ENCODE measurements around the gene WARS2. TPM values are rescaled to one million over a fixed set of nuclear protein-coding genes. Genes with fewer than 3 reads are reported as not detected.

WARS2 gene
- polyA plus RNA-seq, 4 donors: 20.4 to 23.2 (median 21.3) TPM

DNA sequence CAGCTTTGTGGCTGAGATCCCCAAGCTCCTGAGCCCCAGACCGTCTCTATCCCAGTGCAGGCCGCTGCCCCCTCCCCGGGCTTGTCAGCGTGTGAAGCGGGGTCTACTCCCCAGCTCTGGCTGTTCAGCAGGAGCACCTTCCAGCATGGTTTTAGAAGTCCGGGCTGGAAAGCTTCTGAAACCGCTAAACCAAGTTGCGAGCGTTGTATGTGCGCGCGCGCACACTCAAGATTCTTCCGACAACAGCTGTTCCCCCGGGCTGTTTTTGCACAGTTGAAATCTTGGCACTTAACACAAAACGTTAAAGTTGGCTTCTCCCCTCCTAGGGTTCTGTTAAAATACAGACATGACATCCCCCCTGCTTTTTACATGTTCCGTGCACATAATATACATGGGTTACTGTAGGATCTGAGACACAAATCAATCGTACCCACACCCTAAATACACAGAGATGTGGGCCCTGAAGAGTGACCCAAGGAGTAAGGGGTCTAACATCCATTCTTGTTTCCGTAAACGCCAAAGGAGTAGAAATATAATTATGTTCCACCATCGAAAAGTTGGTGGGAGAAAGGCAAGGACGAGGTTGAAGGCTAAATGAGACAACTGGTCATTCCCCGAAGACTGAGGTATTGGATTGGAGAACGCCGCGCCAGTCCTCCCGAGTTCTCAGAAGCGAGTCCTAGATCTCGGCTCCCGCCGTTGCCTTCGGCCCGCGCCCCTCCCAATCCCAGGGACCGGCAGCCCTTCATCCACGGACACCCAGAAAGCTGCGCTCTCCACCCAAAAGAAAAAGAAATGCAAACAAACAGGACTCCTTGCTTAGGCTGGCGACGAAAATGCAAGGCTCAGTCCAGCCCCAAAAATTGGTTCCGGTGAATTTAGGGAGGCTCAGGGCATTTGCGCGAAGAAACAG lies 153.6 kb downstream of the WARS2 start:
- no peak for DNase-seq (ENCODE audit: low read depth in 4 of 4, low spot score in 3 of 4)

- no peak for DNase-seq (ENCODE audit: low read depth in 4 of 4, low spot score in 3 of 4)
These were observed 154.6 kb downstream of the WARS2 start for GRCh38 chr1:118985640-118986554.

GRCh38 chr1:118984722-118985639 lies 155.5 kb downstream of the WARS2 start:
- DNase-seq (ENCODE audit: low read depth in 4 of 4, low spot score in 3 of 4): no peak

GRCh38 chr1:118984086-118984721 lies 156.2 kb downstream of the WARS2 start:
- no peak for DNase-seq (ENCODE audit: low read depth in 4 of 4, low spot score in 3 of 4)

- no peak for DNase-seq (ENCODE audit: low read depth in 4 of 4, low spot score in 3 of 4)
These were observed 156.9 kb downstream of the WARS2 start for GRCh38 chr1:118983558-118984041.

DNA sequence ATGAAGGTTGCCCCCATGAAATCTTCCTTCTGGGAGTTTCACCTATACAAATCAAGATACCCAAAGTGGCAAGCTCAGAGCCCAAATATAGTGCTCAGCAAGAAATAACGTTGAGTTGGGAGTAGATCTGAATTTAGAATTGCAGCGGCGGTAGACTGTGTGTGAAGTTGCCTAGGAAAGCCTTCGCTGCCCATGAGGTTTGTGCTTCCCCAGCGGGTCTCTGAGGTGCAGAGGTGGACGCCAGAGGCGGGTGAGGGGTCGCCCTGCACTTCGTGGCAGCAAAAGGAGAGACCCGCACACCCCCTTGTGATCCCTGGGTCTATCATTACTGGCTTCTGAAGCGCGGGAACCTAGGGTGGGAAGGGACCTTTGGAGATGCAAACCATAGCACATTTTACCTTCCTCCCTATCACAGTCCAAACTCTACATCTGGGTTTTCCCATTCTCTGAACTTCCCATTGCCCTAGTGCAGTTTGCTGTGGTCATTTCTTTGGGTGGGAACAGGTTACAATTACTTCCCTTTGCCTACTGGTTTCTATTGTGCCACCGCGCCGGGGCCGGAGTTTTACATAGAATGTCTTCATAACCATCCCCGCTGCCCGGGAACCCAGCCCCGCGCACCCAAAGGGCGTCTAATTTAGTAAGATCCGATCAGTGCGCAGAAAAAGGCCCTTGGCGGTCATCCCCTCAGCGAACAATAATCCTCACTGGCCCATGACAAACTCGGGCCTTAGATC lies 157.5 kb downstream of the WARS2 start:
- DNase-seq (ENCODE audit: low read depth in 4 of 4, low spot score in 3 of 4): no peak

GRCh38 chr1:118982266-118982665 lies 158.2 kb downstream of the WARS2 start:
- no peak for DNase-seq (ENCODE audit: low read depth in 4 of 4, low spot score in 3 of 4)

- no peak for DNase-seq (ENCODE audit: low read depth in 4 of 4, low spot score in 3 of 4)
These were observed 159.0 kb downstream of the WARS2 start for GRCh38 chr1:118981436-118981835.

Other genes starting within 250 kb of the WARS2 start
- gene TBX15, start 152.3 kb downstream of the WARS2 start, polyA plus RNA-seq (ENCODE audit: insufficient read length in 4 of 4): under 1 TPM; 0.14 to 0.39 (median 0.18) TPM
- 100 to 1,000 TPM in 2 of 4 donors, 10 to 100 TPM in 2; 82.4 to 106 (median 96.9) TPM for gene HAO2, start 228.1 kb upstream of the WARS2 start, polyA plus RNA-seq (ENCODE audit: insufficient read length in 4 of 4)